Ectodermal cell (in vitro differentiated cells): ENCODE measurements around the gene SERINC4.
"Not testable (repeated sequence)": the region's sequence is repeated elsewhere in the genome, so short reads cannot be mapped to it uniquely, and the experiment has no call there.

Experiments
- H3K27ac ChIP-seq: 2 replicates; pipeline ENCODE4 v1.7.0; 2013; ENCODE audit warnings: mild to moderate bottlenecking, low read depth, low read length; ENCODE audit not compliant: insufficient read depth, poor library complexity, severe bottlenecking
- H3K27me3 ChIP-seq: 2 replicates; pipeline ENCODE4 v1.7.0; 2013; ENCODE audit warnings: mild to moderate bottlenecking, low read length; ENCODE audit not compliant: insufficient read depth, control insufficient read depth, poor library complexity, severe bottlenecking
- H3K36me3 ChIP-seq: one replicate; pipeline ENCODE4 v1.7.0; 2013; ENCODE audit warnings: low read length; ENCODE audit not compliant: control insufficient read depth, insufficient read depth
- H3K4me1 ChIP-seq: one replicate; pipeline ENCODE4 v1.7.0; 2013; ENCODE audit warnings: low read length; ENCODE audit not compliant: control insufficient read depth, insufficient read depth
- H3K4me3 ChIP-seq: 2 replicates; pipeline ENCODE4 v1.7.0; 2013; ENCODE audit warnings: low read depth, low read length, control low read depth; ENCODE audit not compliant: insufficient read depth
- H3K9me3 ChIP-seq: 2 replicates; pipeline ENCODE4 v1.7.0; 2013; ENCODE audit warnings: mild to moderate bottlenecking, low read length, moderate library complexity; ENCODE audit not compliant: control insufficient read depth
- WGBS, 2 experiments: methylation state at CpG; one replicate each; pipeline ENCODE4 v1.1.7; 2013; ENCODE audit warnings: missing lambda C conversion rate in 2 of 2; 5-methylcytosine and 5-hydroxymethylcytosine counted together

The SERINC4 gene

DNA sequence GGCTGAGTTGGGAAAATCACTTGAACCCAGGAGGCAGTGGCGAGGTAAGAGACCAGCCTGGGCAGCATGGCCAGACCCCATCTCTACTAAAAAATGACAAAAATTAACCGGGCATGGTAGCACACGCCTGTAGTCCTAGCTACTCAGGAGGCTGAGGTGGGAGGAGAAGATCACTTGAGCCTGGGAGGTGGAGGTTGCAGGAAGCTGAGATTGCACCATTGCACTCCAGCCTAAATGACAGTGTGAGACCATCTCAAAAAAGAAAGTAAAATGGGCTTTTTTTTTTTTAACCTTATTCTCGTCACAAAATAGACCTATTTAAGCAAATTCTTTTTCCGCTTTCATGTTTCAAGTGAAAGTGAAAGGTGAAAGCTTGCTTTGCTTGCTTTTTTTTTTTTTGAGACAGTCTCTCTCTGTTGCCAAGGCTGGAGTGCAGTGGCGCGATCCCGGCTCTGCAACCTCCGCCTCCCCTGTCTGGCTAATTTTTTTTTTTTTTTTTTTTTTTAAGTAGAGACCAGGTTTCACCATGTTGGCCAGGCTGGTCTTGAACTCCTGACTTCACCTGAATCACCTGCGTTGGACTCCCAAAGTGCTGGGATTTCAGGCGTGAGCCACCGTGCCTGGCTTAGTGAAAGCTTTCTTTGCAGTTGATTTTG, 50.2 kb downstream of the SERINC4 start:
- Histone ChIP-seq H3K4me3 (no peak overlapping the region), H3K9me3 (no peaks in the 10 kb centered on the region), H3K36me3 (peaks cover 5% of the 10 kb centered on the region), H3K27ac (no peak overlapping the region), H3K27me3 (no peaks in the 10 kb centered on the region), H3K4me1 (no peaks in the 10 kb centered on the region)
- 91 to 95% methylated on average over 12 of the region's 12 CpGs for WGBS, 2 experiments

DNA sequence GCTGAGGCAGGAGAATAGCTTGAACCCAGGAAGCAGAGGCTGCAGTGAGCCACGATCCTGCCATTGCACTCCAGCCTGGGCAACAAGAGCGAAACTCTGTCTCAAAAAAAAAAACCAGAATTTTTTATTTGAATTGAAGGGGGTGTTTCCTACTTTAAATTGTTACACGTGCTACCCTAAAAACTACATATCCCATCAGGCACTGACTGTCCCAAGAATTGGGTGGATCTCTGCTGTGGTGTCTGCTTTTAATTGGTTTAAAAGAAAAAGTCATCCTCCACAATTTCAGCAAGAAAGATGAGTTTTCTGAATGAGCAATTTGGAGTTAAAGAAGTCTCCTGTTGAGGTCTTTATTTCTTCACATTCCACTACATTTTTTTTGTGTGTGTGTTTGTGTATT, 51.6 kb downstream of the SERINC4 start:
- Histone ChIP-seq H3K4me1 (no peaks in the 10 kb centered on the region), H3K4me3 (peak overlapping the region; percentile 74), H3K36me3 (peaks cover under 1% of the 10 kb centered on the region), H3K9me3 (no peaks in the 10 kb centered on the region), H3K27ac (no peak overlapping the region), H3K27me3 (no peaks in the 10 kb centered on the region)
- WGBS, 2 experiments, result 88 to 89% methylated on average over 2 to 3 of the region's 3 CpGs

DNA sequence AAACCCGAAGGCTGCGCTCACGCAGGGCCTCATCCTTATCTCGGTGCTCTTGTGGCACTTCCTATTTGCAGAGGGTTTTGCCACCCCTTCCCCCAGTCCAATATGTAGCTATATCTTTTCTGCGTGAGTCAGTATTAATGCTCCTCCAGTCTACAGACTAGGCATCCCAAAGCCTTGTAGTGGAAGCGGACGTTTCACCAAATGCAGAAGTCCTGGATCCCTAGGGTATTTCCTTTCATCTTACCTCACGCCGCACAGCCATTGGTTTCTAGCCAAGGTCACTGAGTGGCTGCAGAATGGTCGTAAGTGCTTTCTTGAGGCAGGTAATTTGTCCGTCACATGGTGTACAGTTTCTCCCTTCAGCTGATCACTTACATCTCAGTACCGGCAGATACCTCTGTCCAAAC, 53.1 kb downstream of the SERINC4 start:
- Histone ChIP-seq H3K4me3 (peak overlapping the region; percentile 74), H3K27ac (peak overlapping the region; percentile 76)
- H3K4me1 ChIP-seq, H3K36me3 ChIP-seq, H3K27me3 ChIP-seq, H3K9me3 ChIP-seq: not testable (repeated sequence)
- 0 to 1% methylated on average over 11 to 12 of the region's 12 CpGs for WGBS, 2 experiments

DNA sequence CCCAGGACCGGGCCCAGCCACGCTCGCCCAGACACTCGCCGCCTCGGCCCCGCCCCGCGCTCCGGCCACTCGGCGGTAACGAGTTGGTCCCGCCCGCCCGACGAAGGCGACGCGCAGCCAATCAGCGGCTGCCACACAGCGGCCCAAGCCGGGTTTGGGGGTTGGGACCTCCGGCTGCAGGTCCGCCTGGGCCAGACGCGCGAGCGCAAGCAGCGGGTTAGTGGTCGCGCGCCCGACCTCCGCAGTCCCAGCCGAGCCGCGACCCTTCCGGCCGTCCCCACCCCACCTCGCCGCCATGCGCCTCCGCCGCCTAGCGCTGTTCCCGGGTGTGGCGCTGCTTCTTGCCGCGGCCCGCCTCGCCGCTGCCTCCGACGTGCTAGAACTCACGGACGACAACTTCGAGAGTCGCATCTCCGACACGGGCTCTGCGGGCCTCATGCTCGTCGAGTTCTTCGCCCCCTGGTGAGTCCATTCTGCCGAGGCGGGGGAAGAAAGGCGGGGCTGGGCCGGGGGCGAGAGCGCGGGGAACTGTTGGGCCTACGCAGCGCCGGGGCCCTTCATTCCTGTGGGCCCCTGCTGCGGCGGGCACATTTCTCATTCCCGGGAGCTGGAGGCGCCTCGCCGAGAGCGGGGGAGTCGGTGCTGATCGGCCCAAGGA, 53.6 kb downstream of the SERINC4 start, which contains the start of gene PDIA3:
PDIA3 (plus strand) TSS at position 194 of the 658 bp plus-strand sequence; CDS start at position 296, 102 bp downstream.
- H3K9me3 ChIP-seq, H3K36me3 ChIP-seq, H3K27me3 ChIP-seq, H3K4me1 ChIP-seq: not testable (repeated sequence)
- 0% methylated on average over 84 of the region's 84 CpGs for WGBS, 2 experiments
- Histone ChIP-seq H3K27ac (peak within 1 kb of the TSS; percentile 76), H3K4me3 (peak within 1 kb of the TSS; percentile 74)
